Liver (tissue), 9 donors: ENCODE measurements around the gene DERL3. TPM values are rescaled to one million over a fixed set of nuclear protein-coding genes. Genes with fewer than 3 reads are reported as not detected.

Experiments
- DNase-seq: peaks from one replicate; pipeline ENCODE4 v3.0.0-alpha.2; 2017; ENCODE audit warnings: low spot score
- H3K27ac ChIP-seq, 2 donors: one replicate each; pipeline ENCODE4 v1.7.0; 2013; ENCODE audit warnings: inconsistent platforms in 2 of 2, low read length in 2 of 2, control low read depth in 1 of 2, low read depth in 1 of 2, mild to moderate bottlenecking in 1 of 2
- H3K27me3 ChIP-seq, 4 donors: one replicate each; pipeline versions ENCODE4 v1.6.1 to v1.7.0; 2013; ENCODE audit warnings: low read length in 3 of 4, inconsistent platforms in 1 of 4, mild to moderate bottlenecking in 1 of 4, moderate library complexity in 1 of 4; ENCODE audit not compliant: control insufficient read depth in 4 of 4, insufficient read depth in 4 of 4
- H3K36me3 ChIP-seq, 4 donors: one replicate each; pipeline versions ENCODE4 v1.6.1 to v1.7.0; 2013; ENCODE audit warnings: low read length in 3 of 4, mild to moderate bottlenecking in 3 of 4, low read depth in 1 of 4, moderate library complexity in 1 of 4; ENCODE audit not compliant: control insufficient read depth in 4 of 4, insufficient read depth in 3 of 4
- H3K4me1 ChIP-seq, 4 donors: one replicate each; pipeline versions ENCODE4 v1.6.1 to v1.7.0; 2013; ENCODE audit warnings: low read length in 3 of 4, mild to moderate bottlenecking in 3 of 4, moderate library complexity in 1 of 4; ENCODE audit not compliant: control insufficient read depth in 4 of 4, insufficient read depth in 4 of 4
- H3K4me3 ChIP-seq, 3 donors: one replicate each; pipeline versions ENCODE4 v1.6.1 to v1.7.0; 2013; ENCODE audit warnings: low read length in 3 of 3, control low read depth in 1 of 3, low read depth in 1 of 3, mild to moderate bottlenecking in 1 of 3
- H3K9ac ChIP-seq, 2 donors: one replicate each; pipeline ENCODE4 v1.7.0; 2013; ENCODE audit warnings: low read length in 2 of 2, mild to moderate bottlenecking in 2 of 2, moderate library complexity in 2 of 2, control low read depth in 1 of 2, low read depth in 1 of 2
- H3K9me3 ChIP-seq, 4 donors: one replicate each; pipeline versions ENCODE4 v1.6.1 to v1.7.0; 2013; ENCODE audit warnings: low read length in 3 of 4; ENCODE audit not compliant: control insufficient read depth in 4 of 4
- EGR1 ChIP-seq, 2 donors: IDR thresholded peaks; 2 replicates each; pipeline ENCODE4 v1.6.1; 2016 to 2018; ENCODE audit warnings: antibody characterized with exemption in 2 of 2, low read depth in 2 of 2
- FOXA1 ChIP-seq: IDR thresholded peaks from 2 replicates; pipeline ENCODE4 v1.6.1; 2016; ENCODE audit warnings: antibody characterized with exemption
- GABPA ChIP-seq, 2 donors: IDR thresholded peaks in 1 of 2; conservative IDR thresholded peaks in 1 of 2; 2 replicates each; pipeline ENCODE4 v1.6.1; 2016; ENCODE audit warnings: antibody characterized with exemption in 2 of 2, mild to moderate bottlenecking in 1 of 2, moderate library complexity in 1 of 2
- HNF4A ChIP-seq, 2 donors: conservative IDR thresholded peaks; 2 replicates each; pipeline ENCODE4 v1.6.1; 2016; ENCODE audit warnings: antibody characterized with exemption in 2 of 2, mild to moderate bottlenecking in 2 of 2
- JUND ChIP-seq, 2 donors: IDR thresholded peaks; 2 replicates each; pipeline ENCODE4 v1.6.1; 2016; ENCODE audit warnings: antibody characterized with exemption in 2 of 2
- RXRA ChIP-seq, 2 donors: IDR thresholded peaks; 2 replicates each; pipeline ENCODE4 v1.6.1; 2017 to 2018; ENCODE audit warnings: antibody characterized with exemption in 2 of 2, mild to moderate bottlenecking in 1 of 2
- SP1 ChIP-seq: IDR thresholded peaks from 2 replicates; pipeline ENCODE4 v1.6.1; 2018; ENCODE audit warnings: antibody characterized with exemption, mild to moderate bottlenecking
- TAF1 ChIP-seq: conservative IDR thresholded peaks from 2 replicates; pipeline ENCODE4 v1.6.1; 2016; ENCODE audit warnings: antibody characterized with exemption, mild to moderate bottlenecking
- YY1 ChIP-seq: IDR thresholded peaks from 2 replicates; pipeline ENCODE4 v1.6.1; 2016; ENCODE audit warnings: antibody characterized with exemption, mild to moderate bottlenecking
- WGBS: extraction: QIAGEN DNeasy Blood & Tissue Kit; methylation state at CpG from one replicate; pipeline ENCODE4 v1.1.7; 2013; 5-methylcytosine and 5-hydroxymethylcytosine counted together
- polyA plus RNA-seq, 2 donors: library from polyadenylated mRNA; stranded (reverse) in 1 of 2; unstranded in 1 of 2; fragments of 200-250 nt in 1 of 2; fragments of >200 nt in 1 of 2; fragmentation: Nextera tagmentation in 1 of 2; extraction: Ambion mirVana in 1 of 2; gene quantifications; one replicate each; pipeline versions ENCODE4 v1.2.1 to v1.2.3, GENCODE V29; 2013 to 2015
- total RNA-seq, 2 donors: library from RNA; depleted of rRNA; stranded (reverse); fragments of >200 nt; gene quantifications; one replicate each; pipeline ENCODE4 v1.2.3, GENCODE V29; 2014
- TF ChIP-seq, protein P1 (sequence below): IDR thresholded peaks from 2 replicates; pipeline ENCODE4 v1.6.1; 2016; ENCODE audit warnings: antibody characterized with exemption
- TF ChIP-seq, protein P2 (sequence below): IDR thresholded peaks from 2 replicates; pipeline ENCODE4 v1.6.1; 2016; ENCODE audit warnings: antibody characterized with exemption
- TF ChIP-seq, protein P3 (sequence below): IDR thresholded peaks from 2 replicates; pipeline ENCODE4 v1.6.1; 2016; ENCODE audit warnings: antibody characterized with exemption, mild to moderate bottlenecking
- donor health status: healthy.
- donor health status: healthy.
- donor health status: healthy.
- donor health status: healthy.
- donor health status: healthy.

The DERL3 gene
- total and polyA plus RNA-seq, 4 donors: 1.0 to 9.3 (median 3.9) TPM

DNA sequence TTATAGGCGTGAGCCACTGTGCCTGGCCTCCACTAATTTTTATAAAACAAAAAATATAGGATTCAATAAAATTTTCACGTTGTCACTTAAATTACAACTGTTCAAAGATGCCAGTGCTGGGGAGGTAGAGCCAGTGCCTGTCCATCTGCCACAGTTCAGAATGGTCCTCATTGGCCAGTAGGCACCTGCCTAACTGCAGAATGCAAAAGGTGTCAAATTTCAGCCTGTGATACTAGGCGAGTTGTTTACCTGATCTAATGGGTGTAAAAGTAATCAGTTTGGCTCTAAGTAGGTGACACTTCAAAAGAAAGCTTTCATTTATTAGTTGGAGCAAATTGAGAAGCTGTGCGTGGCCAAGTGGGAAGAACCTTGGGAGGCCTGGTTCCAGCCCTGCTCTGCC, 49.7 kb downstream of the DERL3 start:
- WGBS: 78% methylated on average over 4 of the region's 4 CpGs
- H3K9me3 ChIP-seq: no peaks in the 10 kb centered on the region
- peaks cover 3 to 15% (median 5%) of the 10 kb centered on the region in 4 donors for H3K36me3 ChIP-seq
- no peaks in the 10 kb centered on the region for H3K27me3 ChIP-seq
- H3K27ac ChIP-seq: no peak overlapping the region
- TF ChIP-seq FOXA1: no peak
- TF ChIP-seq, protein P1, sequence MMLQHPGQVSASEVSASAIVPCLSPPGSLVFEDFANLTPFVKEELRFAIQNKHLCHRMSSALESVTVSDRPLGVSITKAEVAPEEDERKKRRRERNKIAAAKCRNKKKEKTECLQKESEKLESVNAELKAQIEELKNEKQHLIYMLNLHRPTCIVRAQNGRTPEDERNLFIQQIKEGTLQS: no peak
- TF ChIP-seq TAF1: no peak
- TF ChIP-seq JUND (IDR thresholded peaks at IDR 0.05): no peak
- no peak overlapping the region for H3K4me3 ChIP-seq
- H3K9ac ChIP-seq: no peak overlapping the region
- H3K4me1 ChIP-seq: peaks cover 3 to 29% (median 20%) of the 10 kb centered on the region in 4 donors
- DNase-seq: no peak

DNA sequence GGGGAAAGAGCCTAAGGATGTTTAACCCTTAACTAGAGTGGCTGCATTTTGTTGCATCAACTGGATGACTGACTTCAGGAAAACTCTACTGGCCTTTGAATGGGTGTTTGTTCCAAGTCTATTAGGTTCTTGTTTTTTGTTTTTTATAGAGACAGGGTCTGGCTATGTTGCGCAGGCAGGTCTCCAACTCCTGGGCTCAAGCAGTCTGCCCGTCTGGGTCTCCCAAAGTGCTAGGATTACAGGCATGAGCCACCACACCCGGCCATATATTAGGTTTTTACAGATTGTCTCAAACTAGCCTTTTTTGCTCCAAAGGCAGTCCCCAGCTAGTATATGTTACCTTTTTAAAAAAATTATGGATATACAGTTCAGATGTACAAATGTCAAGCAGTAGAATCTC, 50.9 kb downstream of the DERL3 start:
- DNase-seq: no peak
- 84% methylated on average over 3 of the region's 3 CpGs for WGBS
- peaks cover 12 to 41% (median 31%) of the 10 kb centered on the region in 4 donors for H3K4me1 ChIP-seq

More for the DNA sequence above, 50.9 kb downstream of the DERL3 start:
- peak overlapping the region; percentile 45 to 77 for H3K9ac ChIP-seq
- H3K36me3 ChIP-seq: peaks cover 0 to 8% (median under 1%) of the 10 kb centered on the region in 4 donors
- no peaks in the 10 kb centered on the region for H3K9me3 ChIP-seq
- peak overlapping the region in 1 of 2 donors; percentile 100 for H3K27ac ChIP-seq
- TF ChIP-seq JUND (IDR thresholded peaks at IDR 0.05) (no peak), HNF4A (conservative IDR thresholded peaks at IDR 0.05) (no peak), TAF1 (no peak), RXRA (IDR thresholded peaks at IDR 0.05) (no peak), SP1 (no peak), FOXA1 (no peak), GABPA (IDR thresholded peaks at IDR 0.05 in 1 of 2, conservative IDR thresholded peaks at IDR 0.05 in 1 of 2) (no peak), YY1 (no peak), EGR1 (IDR thresholded peaks at IDR 0.05; ENCODE audit: low read depth in 2 of 2) (no peak)
- TF ChIP-seq, protein P2, sequence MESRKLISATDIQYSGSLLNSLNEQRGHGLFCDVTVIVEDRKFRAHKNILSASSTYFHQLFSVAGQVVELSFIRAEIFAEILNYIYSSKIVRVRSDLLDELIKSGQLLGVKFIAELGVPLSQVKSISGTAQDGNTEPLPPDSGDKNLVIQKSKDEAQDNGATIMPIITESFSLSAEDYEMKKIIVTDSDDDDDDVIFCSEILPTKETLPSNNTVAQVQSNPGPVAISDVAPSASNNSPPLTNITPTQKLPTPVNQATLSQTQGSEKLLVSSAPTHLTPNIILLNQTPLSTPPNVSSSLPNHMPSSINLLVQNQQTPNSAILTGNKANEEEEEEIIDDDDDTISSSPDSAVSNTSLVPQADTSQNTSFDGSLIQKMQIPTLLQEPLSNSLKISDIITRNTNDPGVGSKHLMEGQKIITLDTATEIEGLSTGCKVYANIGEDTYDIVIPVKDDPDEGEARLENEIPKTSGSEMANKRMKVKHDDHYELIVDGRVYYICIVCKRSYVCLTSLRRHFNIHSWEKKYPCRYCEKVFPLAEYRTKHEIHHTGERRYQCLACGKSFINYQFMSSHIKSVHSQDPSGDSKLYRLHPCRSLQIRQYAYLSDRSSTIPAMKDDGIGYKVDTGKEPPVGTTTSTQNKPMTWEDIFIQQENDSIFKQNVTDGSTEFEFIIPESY: no peak
- TF ChIP-seq, protein P1: no peak
- TF ChIP-seq, protein P3, sequence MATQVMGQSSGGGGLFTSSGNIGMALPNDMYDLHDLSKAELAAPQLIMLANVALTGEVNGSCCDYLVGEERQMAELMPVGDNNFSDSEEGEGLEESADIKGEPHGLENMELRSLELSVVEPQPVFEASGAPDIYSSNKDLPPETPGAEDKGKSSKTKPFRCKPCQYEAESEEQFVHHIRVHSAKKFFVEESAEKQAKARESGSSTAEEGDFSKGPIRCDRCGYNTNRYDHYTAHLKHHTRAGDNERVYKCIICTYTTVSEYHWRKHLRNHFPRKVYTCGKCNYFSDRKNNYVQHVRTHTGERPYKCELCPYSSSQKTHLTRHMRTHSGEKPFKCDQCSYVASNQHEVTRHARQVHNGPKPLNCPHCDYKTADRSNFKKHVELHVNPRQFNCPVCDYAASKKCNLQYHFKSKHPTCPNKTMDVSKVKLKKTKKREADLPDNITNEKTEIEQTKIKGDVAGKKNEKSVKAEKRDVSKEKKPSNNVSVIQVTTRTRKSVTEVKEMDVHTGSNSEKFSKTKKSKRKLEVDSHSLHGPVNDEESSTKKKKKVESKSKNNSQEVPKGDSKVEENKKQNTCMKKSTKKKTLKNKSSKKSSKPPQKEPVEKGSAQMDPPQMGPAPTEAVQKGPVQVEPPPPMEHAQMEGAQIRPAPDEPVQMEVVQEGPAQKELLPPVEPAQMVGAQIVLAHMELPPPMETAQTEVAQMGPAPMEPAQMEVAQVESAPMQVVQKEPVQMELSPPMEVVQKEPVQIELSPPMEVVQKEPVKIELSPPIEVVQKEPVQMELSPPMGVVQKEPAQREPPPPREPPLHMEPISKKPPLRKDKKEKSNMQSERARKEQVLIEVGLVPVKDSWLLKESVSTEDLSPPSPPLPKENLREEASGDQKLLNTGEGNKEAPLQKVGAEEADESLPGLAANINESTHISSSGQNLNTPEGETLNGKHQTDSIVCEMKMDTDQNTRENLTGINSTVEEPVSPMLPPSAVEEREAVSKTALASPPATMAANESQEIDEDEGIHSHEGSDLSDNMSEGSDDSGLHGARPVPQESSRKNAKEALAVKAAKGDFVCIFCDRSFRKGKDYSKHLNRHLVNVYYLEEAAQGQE: no peak
- no peaks in the 10 kb centered on the region for H3K27me3 ChIP-seq
- H3K4me3 ChIP-seq: peak overlapping the region in 2 of 3 donors; percentile 76 to 83
